Ovary (tissue), 9 donors: Measurements from ENCODE around the gene SUV39H2. TPM values are rescaled to one million over a fixed set of nuclear protein-coding genes. Genes with fewer than 3 reads are reported as not detected.

ENCODE experiments used
- DNase-seq, 5 donors: peaks; one replicate each; pipeline ENCODE4 v3.0.0-alpha.2; 2019 to 2020
- H3K27ac ChIP-seq, 2 donors: fragments of 200-600 bp; one replicate each; pipeline versions ENCODE4 v1.5.1 to v1.8.0; 2019 to 2022
- H3K27me3 ChIP-seq: fragments of 200-600 bp; one replicate; pipeline ENCODE4 v1.8.0; 2022
- H3K36me3 ChIP-seq: fragments of 200-600 bp; sonication (generic); one replicate; pipeline ENCODE4 v1.5.1; 2019
- H3K4me1 ChIP-seq: one replicate; pipeline ENCODE4 v1.8.1; 2013; ENCODE audit warnings: mild to moderate bottlenecking, moderate library complexity; ENCODE audit not compliant: insufficient read depth
- H3K4me3 ChIP-seq: fragments of 200-600 bp; sonication (generic); one replicate; pipeline ENCODE4 v1.5.1; 2017
- H3K9me3 ChIP-seq, 2 donors: fragments of 200-600 bp in 1 of 2; sonication (generic) in 1 of 2; one replicate each; pipeline versions ENCODE4 v1.5.1 to v1.8.1; 2013 to 2019; ENCODE audit warnings: mild to moderate bottlenecking in 1 of 2, moderate library complexity in 1 of 2
- CTCF ChIP-seq, 3 donors: fragments of 450-650 bp in 2 of 3; fragments of 200-600 bp in 1 of 3; IDR thresholded peaks; one replicate each; pipeline versions ENCODE4 v1.5.1 to v1.8.0; 2016 to 2022; ENCODE audit warnings: antibody characterized with exemption in 3 of 3, mild to moderate bottlenecking in 1 of 3
- EP300 ChIP-seq: sonication (generic); formaldehyde crosslinking; IDR thresholded peaks from one replicate; pipeline ENCODE4 v1.6.1; 2017; ENCODE audit warnings: antibody characterized with exemption
- POLR2A ChIP-seq: fragments of 450-650 bp; IDR thresholded peaks from one replicate; pipeline ENCODE4 v1.6.1; 2017; ENCODE audit warnings: antibody characterized with exemption, mild to moderate bottlenecking, moderate library complexity
- WGBS, 3 donors: extraction: QIAGEN DNeasy Blood & Tissue Kit in 1 of 3; methylation state at CpG; one replicate each; pipeline versions ENCODE4 v1.1.5 to v1.1.7; 2013 to 2017; 5-methylcytosine and 5-hydroxymethylcytosine counted together
- intact Hi-C, 4 donors: fragments of 100-400 bp; cut with DNase I; formaldehyde crosslinking; loops; one replicate each; pipeline versions ENCODE4 v1.11.0 to v1.15.1; 2022 to 2023
- polyA plus RNA-seq, 2 donors: library from polyadenylated mRNA; stranded (reverse); fragments of 200-250 nt in 1 of 2; fragments of 350-450 nt in 1 of 2; fragmentation: Illumina TruSeq in 1 of 2; extraction: RNeasy Lipid Tissue Mini Kit (QIAGEN cat#74804) in 1 of 2; gene quantifications; one replicate each; pipeline ENCODE4 v1.2.3, GENCODE V29; 2013 to 2014
- total RNA-seq, 7 donors: library from RNA; depleted of rRNA in 2 of 7; stranded (reverse); fragments of >200 nt in 2 of 7; fragmentation: NEBNext Ultra II Directional in 3 of 7; extraction: Animal tissue kit (Norgen Biotek cat#: 25700) in 3 of 7; gene quantifications; one replicate each; pipeline versions ENCODE4 v1.1.0 to v1.2.4, GENCODE V29; 2016 to 2023
- donor health status: DM: no; HTN: no; CAD: no; lungs with moderate emphysema.
- donor health status: DM: no; HTN: no; CAD: no.
- donor health status: Bipolar disorder and iron deficiency.
- donor health status: DM: yes; HTN: yes; CAD: no.
- donor health status: DM: no; HTN: no; CAD: no.
- donor health status: DM: yes; HTN: yes; CAD: no.

The SUV39H2 gene
- total and polyA plus RNA-seq, 9 donors, result 3.0 to 16.4 (median 7.1) TPM

- H3K4me3 ChIP-seq, result no peak overlapping the region
- intact Hi-C loops, result no loop called here
- no peaks in the 10 kb centered on the region for H3K27me3 ChIP-seq
- H3K4me1 ChIP-seq, result no peaks in the 10 kb centered on the region
- 83 to 89% (median 86%) methylated on average over 3 of the region's 3 CpGs for WGBS, 3 donors
- no peaks in the 10 kb centered on the region for H3K36me3 ChIP-seq
- TF ChIP-seq CTCF (IDR thresholded peaks at IDR 0.05), result no peak
- TF ChIP-seq EP300, result no peak
- TF ChIP-seq POLR2A, result no peak
- DNase-seq, result no peak
- H3K27ac ChIP-seq, result no peak overlapping the region
- H3K9me3 ChIP-seq, result peaks cover 0 to 7% of the 10 kb centered on the region in 2 donors
These were observed 40.3 kb downstream of the SUV39H2 start for GRCh38 chr10:14918964-14919363.

GRCh38 chr10:14924013-14924412 is 45.3 kb downstream of the SUV39H2 start:
- intact Hi-C loops, result no loop called here
- Histone ChIP-seq H3K4me1 (no peaks in the 10 kb centered on the region), H3K27ac (no peak overlapping the region), H3K27me3 (no peaks in the 10 kb centered on the region), H3K9me3 (no peaks in the 10 kb centered on the region), H3K36me3 (no peaks in the 10 kb centered on the region), H3K4me3 (no peak overlapping the region)
- 94 to 96% (median 95%) methylated on average over 7 of the region's 7 CpGs for WGBS, 3 donors
- no peak for DNase-seq
- TF ChIP-seq CTCF (IDR thresholded peaks at IDR 0.05), result no peak
- TF ChIP-seq POLR2A, result no peak
- TF ChIP-seq EP300, result no peak

- WGBS, 3 donors, result 93 to 97% (median 95%) methylated on average over 2 of the region's 2 CpGs
- intact Hi-C loops, result no loop called here
- H3K4me3 ChIP-seq, result no peak overlapping the region
- no peak for DNase-seq
- H3K27ac ChIP-seq, result no peak overlapping the region
- no peaks in the 10 kb centered on the region for H3K36me3 ChIP-seq
- no peaks in the 10 kb centered on the region for H3K4me1 ChIP-seq
- TF ChIP-seq EP300 (no peak), POLR2A (no peak), CTCF (IDR thresholded peaks at IDR 0.05) (no peak)
- no peaks in the 10 kb centered on the region for H3K27me3 ChIP-seq
- no peaks in the 10 kb centered on the region for H3K9me3 ChIP-seq
These were observed 46.6 kb downstream of the SUV39H2 start for GRCh38 chr10:14925268-14925667.

GRCh38 chr10:14926061-14926470 is 47.4 kb downstream of the SUV39H2 start:
- DNase-seq, result no peak
- intact Hi-C loops, result no loop called here
- H3K27me3 ChIP-seq, result no peaks in the 10 kb centered on the region
- no peak overlapping the region for H3K27ac ChIP-seq
- 92 to 96% (median 94%) methylated on average over 8 of the region's 8 CpGs for WGBS, 3 donors
- TF ChIP-seq POLR2A (no peak), EP300 (no peak), CTCF (IDR thresholded peaks at IDR 0.05) (no peak)
- H3K4me1 ChIP-seq, result no peaks in the 10 kb centered on the region
- no peaks in the 10 kb centered on the region for H3K36me3 ChIP-seq
- H3K4me3 ChIP-seq, result no peak overlapping the region
- H3K9me3 ChIP-seq, result no peaks in the 10 kb centered on the region
